PFSK-1 (cell line): ENCODE results near the gene CARS2.

Source experiments
- FOXP2 ChIP-seq: optimal IDR thresholded peaks from 2 replicates; pipeline ENCODE3; 2011; ENCODE audit warnings: borderline replicate concordance, control low read depth, inconsistent platforms; ENCODE audit not compliant: insufficient read depth; ENCODE audit errors: extremely low read length, extremely low read depth
- POLR2AphosphoS5 ChIP-seq: IDR thresholded peaks from 2 replicates; pipeline ENCODE4 v1.6.1; 2012; ENCODE audit warnings: low read depth, mild to moderate bottlenecking, control low read depth, low read length, moderate library complexity
- SIN3A ChIP-seq: IDR thresholded peaks from 2 replicates; pipeline ENCODE4 v1.6.1; 2012; ENCODE audit warnings: mild to moderate bottlenecking, low read length, moderate library complexity, borderline replicate concordance; ENCODE audit not compliant: insufficient read depth
- TAF1 ChIP-seq: IDR thresholded peaks from 2 replicates; pipeline ENCODE4 v1.6.1; 2012; ENCODE audit warnings: low read length, control low read depth, borderline replicate concordance; ENCODE audit not compliant: insufficient read depth
- TF ChIP-seq, protein P1 (sequence below), 2 experiments: IDR thresholded peaks; 2 replicates each; pipeline versions ENCODE4 v1.6.1 to v1.8.0; 2011 to 2012; ENCODE audit warnings: low read depth in 2 of 2, low read length in 2 of 2, control low read depth in 1 of 2, inconsistent platforms in 1 of 2, mild to moderate bottlenecking in 1 of 2, moderate library complexity in 1 of 2; ENCODE audit not compliant: insufficient read depth in 1 of 2

The CARS2 gene

GRCh38 chr13:110649551-110649950, 56.4 kb downstream of the CARS2 start:
- no peak for TF ChIP-seq POLR2AphosphoS5
- no peak for TF ChIP-seq SIN3A
- no peak for TF ChIP-seq TAF1
- TF ChIP-seq, protein P1, sequence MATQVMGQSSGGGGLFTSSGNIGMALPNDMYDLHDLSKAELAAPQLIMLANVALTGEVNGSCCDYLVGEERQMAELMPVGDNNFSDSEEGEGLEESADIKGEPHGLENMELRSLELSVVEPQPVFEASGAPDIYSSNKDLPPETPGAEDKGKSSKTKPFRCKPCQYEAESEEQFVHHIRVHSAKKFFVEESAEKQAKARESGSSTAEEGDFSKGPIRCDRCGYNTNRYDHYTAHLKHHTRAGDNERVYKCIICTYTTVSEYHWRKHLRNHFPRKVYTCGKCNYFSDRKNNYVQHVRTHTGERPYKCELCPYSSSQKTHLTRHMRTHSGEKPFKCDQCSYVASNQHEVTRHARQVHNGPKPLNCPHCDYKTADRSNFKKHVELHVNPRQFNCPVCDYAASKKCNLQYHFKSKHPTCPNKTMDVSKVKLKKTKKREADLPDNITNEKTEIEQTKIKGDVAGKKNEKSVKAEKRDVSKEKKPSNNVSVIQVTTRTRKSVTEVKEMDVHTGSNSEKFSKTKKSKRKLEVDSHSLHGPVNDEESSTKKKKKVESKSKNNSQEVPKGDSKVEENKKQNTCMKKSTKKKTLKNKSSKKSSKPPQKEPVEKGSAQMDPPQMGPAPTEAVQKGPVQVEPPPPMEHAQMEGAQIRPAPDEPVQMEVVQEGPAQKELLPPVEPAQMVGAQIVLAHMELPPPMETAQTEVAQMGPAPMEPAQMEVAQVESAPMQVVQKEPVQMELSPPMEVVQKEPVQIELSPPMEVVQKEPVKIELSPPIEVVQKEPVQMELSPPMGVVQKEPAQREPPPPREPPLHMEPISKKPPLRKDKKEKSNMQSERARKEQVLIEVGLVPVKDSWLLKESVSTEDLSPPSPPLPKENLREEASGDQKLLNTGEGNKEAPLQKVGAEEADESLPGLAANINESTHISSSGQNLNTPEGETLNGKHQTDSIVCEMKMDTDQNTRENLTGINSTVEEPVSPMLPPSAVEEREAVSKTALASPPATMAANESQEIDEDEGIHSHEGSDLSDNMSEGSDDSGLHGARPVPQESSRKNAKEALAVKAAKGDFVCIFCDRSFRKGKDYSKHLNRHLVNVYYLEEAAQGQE (IDR thresholded peaks at IDR 0.05; ENCODE audit: insufficient read depth in 1 of 2, low read depth in 2 of 2, low read length in 2 of 2) = no peak
- no peak for TF ChIP-seq FOXP2

- no peak for TF ChIP-seq FOXP2
These were observed 57.0 kb downstream of the CARS2 start for GRCh38 chr13:110648848-110649421.

DNA sequence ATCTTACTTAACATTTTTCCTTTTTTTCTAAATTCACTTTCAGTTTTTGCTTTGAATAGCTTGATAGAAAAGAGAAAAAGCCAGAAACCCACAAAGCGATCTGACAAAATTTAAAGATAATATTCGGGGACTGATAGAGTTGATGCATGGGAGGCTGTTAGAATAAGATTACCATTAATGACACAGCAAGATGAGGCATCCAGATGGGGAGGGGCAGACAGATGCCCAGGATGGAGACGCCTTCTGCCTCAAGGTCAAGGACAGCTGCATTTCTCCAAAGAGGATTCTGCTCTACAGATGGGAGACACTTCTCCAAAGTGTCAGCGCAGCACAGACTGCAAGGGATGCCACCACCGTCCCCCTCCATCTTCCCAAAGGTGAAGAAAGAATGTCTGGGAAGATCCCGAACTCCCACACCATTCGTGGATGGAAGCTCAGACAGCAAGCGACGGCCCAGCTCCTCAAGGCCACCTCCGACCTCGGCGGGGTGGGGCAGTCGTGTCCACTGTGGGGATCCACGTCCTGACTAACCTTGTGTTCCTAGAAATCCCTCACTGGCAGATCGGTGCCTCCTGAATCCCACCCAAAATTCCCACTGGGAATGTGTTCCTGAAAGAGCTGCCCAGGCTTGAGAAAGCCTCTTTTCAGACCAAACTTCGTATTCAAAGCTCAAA, 57.6 kb downstream of the CARS2 start:
- TF ChIP-seq FOXP2 = no peak
- no peak for TF ChIP-seq SIN3A
- TF ChIP-seq POLR2AphosphoS5 = no peak
- no peak for TF ChIP-seq TAF1
- TF ChIP-seq, protein P1 (IDR thresholded peaks at IDR 0.05; ENCODE audit: insufficient read depth in 1 of 2, low read depth in 2 of 2, low read length in 2 of 2) = no peak

DNA sequence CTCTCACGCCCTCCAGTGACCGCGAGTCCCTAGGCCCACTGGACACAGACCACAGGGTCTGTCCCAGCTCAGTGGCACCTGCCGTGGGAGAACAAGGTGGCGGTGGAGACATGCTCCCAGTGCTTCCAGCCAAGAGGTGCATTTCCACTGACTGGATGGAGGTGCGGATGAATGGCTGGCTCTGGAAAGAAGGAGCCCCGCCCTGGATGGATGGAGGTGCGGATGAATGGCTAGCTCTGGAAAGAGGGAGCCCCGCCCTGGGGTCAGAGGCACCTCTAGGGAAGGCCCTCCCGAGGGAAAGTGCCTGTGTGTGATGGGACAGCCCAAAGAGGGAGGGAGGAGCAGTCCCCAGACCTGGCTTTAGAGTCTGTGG, 58.6 kb downstream of the CARS2 start:
- TF ChIP-seq FOXP2 = no peak
- no peak for TF ChIP-seq TAF1
- TF ChIP-seq SIN3A = no peak
- TF ChIP-seq POLR2AphosphoS5 = no peak
- TF ChIP-seq, protein P1 (IDR thresholded peaks at IDR 0.05; ENCODE audit: insufficient read depth in 1 of 2, low read depth in 2 of 2, low read length in 2 of 2) = no peak

GRCh38 chr13:110646442-110647364, 59.2 kb downstream of the CARS2 start:
- TF ChIP-seq POLR2AphosphoS5 (no peak), FOXP2 (no peak), SIN3A (no peak), TAF1 (no peak)
- TF ChIP-seq, protein P1 (IDR thresholded peaks at IDR 0.05; ENCODE audit: insufficient read depth in 1 of 2, low read depth in 2 of 2, low read length in 2 of 2) = no peak
